GM23248 (cell line): ENCODE results near the gene LEKR1.

Experiments used
- EZH2 ChIP-seq: fragments of 200-600 bp; sonication (generic); IDR thresholded peaks from 2 replicates; pipeline ENCODE4 v1.6.1; 2018; ENCODE audit warnings: antibody characterized with exemption, mild to moderate bottlenecking; ENCODE audit not compliant: insufficient read depth, poor library complexity, severe bottlenecking
- EZH2phosphoT487 ChIP-seq: fragments of 200-600 bp; sonication (generic); IDR thresholded peaks from 2 replicates; pipeline ENCODE4 v1.6.1; 2018; ENCODE audit warnings: antibody characterized with exemption, moderate library complexity, mild to moderate bottlenecking, low read depth; ENCODE audit not compliant: insufficient read depth

DNA sequence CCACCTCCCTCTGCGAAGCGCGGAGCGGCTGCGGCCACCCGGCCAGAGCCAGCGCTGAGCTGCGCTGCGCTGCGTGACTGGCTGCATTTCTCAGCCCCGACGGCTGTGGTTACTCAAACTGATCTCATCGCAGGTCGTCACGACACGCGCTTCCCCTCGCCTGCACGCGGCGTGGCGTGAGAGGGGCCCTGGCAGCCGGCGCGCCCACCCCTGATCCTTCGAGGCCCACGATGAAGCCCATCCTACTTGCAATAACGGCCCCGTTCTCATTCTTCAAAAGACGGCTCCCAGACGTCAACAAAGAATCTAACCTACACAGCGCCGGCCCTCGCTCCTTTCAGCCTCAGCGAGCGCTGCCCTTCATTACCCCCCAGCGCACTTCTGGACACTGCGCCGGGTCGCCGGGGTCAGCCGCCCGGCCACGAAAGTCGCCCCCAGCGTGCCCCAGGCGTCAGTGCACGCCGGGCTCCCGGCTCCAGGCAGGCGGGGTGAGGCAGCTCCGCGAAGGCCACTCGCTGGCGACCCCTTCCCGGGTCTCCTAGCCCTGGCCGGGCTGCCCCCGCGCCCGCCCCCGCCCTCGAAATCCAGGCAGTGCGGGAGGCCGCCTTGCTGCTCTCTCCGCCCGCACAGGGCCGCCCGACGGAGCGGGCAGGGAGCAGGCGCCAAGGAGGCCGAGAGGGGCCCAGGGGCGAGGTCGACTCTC lies 9.9 kb upstream of the LEKR1 start:
- TF ChIP-seq EZH2 (no peak), EZH2phosphoT487 (no peak)
